NB4 (cell line): ENCODE measurements around the gene FAM120C.

Experiments used
- MYC ChIP-seq: IDR thresholded peaks from 2 replicates; pipeline ENCODE4 v1.6.1; 2011; ENCODE audit warnings: low read depth, low read length
- POLR2A ChIP-seq: IDR thresholded peaks from 2 replicates; pipeline ENCODE4 v1.6.1; 2011; ENCODE audit warnings: mild to moderate bottlenecking; ENCODE audit not compliant: insufficient read length; ENCODE audit errors: extremely low read depth
- TF ChIP-seq, protein P1 (sequence below): IDR thresholded peaks from one replicate; pipeline ENCODE4 v1.5.1; 2012; ENCODE audit warnings: low read depth, low read length
- TF ChIP-seq, protein P2 (sequence below): IDR thresholded peaks from 2 replicates; pipeline ENCODE4 v1.6.1; 2011; ENCODE audit warnings: low read depth, low read length

DNA sequence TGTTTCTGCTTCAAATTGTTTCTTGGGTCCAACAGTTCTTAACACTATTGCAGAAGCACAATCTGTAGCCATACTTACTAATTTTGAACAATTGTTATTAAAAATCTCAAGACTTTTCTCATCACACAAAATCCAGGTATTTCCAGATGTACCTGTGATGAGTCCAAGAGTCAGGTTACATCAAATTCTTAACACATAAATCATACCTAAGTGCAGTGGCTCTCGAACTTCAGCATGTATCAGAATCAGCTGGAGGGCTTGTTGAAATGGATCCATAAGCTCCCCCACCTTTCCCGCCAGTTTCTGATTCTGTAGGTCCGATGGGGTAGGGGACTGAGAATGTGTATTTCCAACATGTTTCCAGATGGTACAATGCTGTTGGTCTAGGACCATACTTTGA, 10.6 kb downstream of the FAM120C start:
- TF ChIP-seq, protein P1, sequence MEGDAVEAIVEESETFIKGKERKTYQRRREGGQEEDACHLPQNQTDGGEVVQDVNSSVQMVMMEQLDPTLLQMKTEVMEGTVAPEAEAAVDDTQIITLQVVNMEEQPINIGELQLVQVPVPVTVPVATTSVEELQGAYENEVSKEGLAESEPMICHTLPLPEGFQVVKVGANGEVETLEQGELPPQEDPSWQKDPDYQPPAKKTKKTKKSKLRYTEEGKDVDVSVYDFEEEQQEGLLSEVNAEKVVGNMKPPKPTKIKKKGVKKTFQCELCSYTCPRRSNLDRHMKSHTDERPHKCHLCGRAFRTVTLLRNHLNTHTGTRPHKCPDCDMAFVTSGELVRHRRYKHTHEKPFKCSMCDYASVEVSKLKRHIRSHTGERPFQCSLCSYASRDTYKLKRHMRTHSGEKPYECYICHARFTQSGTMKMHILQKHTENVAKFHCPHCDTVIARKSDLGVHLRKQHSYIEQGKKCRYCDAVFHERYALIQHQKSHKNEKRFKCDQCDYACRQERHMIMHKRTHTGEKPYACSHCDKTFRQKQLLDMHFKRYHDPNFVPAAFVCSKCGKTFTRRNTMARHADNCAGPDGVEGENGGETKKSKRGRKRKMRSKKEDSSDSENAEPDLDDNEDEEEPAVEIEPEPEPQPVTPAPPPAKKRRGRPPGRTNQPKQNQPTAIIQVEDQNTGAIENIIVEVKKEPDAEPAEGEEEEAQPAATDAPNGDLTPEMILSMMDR, result no peak
- TF ChIP-seq POLR2A (no peak), MYC (no peak)
- TF ChIP-seq, protein P2, sequence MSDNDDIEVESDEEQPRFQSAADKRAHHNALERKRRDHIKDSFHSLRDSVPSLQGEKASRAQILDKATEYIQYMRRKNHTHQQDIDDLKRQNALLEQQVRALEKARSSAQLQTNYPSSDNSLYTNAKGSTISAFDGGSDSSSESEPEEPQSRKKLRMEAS, result no peak
